GM19239 (cell line): Measurements from ENCODE around the gene TMEM170A.
"Not testable (repeated sequence)": the region's sequence is repeated elsewhere in the genome, so short reads cannot be mapped to it uniquely, and the experiment has no call there.

Experiments
- DNase-seq: peaks from one replicate; pipeline ENCODE4 v3.0.0; 2011; ENCODE audit warnings: low spot score; ENCODE audit not compliant: insufficient read length
- FAIRE-seq: peaks from 2 replicates; lab custom pipeline; 2011; peaks lifted over from hg19 to GRCh38; lab: Jason Lieb, UNC

Gene TMEM170A, protein sequence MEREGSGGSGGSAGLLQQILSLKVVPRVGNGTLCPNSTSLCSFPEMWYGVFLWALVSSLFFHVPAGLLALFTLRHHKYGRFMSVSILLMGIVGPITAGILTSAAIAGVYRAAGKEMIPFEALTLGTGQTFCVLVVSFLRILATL

DNA sequence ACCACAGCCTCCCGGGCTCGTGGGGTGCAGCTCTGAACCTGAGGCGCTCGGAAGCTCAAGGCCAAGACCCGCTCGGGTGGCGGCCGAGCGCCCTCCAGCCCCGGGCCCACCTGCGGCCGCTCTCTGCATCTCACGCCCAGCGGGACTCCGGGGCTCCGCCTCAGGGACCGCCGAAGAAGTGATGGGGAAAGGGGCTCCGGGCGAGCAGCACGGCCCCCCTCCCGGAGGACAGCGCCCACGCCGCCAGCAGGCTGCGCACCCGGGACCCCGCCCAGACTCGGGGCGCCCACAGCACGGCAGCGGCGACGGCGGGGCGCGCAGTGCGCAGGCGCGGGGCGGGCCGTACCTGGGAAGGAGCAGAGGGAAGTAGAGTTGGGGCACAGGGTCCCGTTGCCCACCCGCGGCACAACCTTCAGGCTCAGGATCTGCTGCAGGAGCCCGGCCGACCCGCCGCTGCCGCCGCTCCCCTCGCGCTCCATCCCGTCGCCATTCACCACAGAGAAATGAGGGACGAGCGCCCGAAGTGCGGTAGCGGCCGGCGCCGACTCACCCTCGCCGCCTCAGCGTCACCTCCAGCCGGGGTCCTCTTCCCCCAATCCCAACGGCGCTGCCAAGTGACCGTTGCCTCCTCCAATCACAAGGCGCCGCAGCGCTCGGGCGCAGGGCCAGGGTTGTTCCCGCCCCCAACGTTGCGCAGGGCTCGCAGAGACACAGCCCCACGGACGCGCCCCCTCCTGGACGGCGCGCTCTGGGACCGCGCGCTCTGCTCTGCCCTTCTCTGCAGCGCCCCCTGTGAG, at the start of gene TMEM170A:
Gene TMEM170A (minus strand): TSS at position 568 of the 797 bp plus-strand sequence. CDS start 89 bp downstream, at position 479.
- DNase-seq: peak; percentile 94
- FAIRE-seq: peak; percentile 94

DNA sequence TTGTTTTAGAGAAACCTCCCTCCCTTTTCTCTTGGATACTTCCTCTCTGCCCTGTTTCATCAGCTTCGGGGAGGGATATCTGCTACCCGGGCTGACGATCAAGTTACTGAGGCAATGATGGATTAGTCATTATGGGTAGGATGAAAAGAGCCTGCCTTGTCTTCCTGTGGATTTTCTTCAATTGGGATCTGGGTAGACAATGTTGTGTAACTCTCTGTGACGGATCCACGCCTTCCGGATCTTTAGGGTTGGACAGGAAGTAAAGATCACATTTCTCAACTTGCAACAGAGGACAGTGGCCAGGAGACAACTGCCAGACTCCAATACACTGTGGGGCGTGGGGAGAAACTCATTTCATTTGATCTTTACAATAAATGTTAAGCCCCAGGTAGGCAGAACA, 42.1 kb upstream of the TMEM170A start:
- FAIRE-seq (no peak), DNase-seq (no peak)

DNA sequence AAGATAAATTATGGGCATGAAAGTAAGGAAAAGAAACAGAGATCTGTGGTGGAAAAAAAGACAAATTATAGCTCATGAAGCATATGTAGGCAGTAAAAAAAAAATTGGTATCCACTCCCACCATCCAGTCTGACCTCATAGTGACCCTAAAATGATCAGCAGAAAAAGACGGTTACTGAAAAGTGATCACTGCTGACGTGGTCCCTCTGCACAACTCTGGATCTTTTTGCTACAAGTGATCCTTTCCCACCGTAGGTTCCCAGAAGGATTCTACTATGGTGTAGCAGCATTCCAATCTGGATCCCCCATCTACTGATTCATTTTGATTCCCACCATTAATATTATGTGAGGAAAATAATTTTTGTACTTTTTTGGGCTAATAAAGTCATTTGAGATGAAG, 41.6 kb upstream of the TMEM170A start:
- DNase-seq (no peak), FAIRE-seq (no peak)

GRCh38 chr16:75503801-75504200, 39.3 kb upstream of the TMEM170A start:
- no peak for DNase-seq
- FAIRE-seq: no peak

DNA sequence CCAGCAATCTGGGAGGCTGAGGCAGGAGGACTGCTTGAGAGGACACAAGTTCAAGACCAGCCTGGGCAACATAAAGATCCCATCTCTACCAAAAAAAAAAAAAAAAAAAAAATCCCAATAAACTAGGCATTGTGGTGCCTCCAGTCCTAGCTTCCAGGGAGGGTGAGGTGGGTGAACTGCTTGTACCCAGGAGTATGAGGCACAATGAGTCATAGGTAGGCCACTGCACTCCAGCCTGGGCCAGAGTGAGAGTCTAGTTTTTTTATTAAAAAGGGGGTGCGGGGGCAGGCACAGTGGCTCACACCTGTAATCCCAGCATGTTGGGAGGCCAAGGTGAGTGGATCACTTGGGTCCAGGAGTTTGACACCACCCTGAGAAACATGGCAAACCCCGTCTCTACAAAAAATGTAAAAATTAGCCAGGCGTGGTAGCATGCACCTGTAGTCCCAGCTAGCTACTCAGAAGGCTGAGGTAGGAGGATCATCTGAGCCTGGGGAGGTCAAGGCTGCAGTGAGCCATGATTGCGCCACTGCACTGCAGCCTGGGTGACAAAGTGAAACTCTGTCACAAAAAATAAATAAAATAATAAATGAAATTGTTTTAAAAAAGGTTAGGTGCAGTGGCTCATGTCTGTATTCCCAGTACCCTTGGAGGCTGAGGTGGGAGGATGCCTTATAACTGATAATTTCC, 38.6 kb upstream of the TMEM170A start:
- DNase-seq (no peak), FAIRE-seq (no peak)

GRCh38 chr16:75501820-75502219, 37.3 kb upstream of the TMEM170A start:
- not testable (repeated sequence) for DNase-seq, FAIRE-seq

DNA sequence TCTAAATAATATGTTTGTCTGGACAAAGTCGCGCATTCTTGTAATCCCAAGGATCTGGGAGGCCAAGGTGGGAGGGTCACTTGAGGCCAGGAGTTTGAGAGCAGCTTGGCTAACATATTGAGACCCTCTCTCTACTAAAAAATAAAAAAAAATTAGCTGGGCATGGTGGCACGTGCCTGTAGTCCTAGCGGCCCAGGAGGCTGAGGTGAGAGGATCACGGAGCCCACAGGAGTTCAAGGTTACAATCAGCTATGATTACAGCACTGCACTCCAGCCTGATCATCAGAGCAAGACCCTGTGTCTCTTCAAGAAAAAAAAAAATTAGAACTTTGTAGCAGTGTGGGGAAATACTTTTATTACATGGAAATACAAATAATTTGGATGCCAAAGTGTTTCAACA, 36.9 kb upstream of the TMEM170A start:
- no peak for FAIRE-seq
- DNase-seq: no peak

- not testable (repeated sequence) for DNase-seq
These were observed 34.3 kb upstream of the TMEM170A start for GRCh38 chr16:75498605-75499322.

DNA sequence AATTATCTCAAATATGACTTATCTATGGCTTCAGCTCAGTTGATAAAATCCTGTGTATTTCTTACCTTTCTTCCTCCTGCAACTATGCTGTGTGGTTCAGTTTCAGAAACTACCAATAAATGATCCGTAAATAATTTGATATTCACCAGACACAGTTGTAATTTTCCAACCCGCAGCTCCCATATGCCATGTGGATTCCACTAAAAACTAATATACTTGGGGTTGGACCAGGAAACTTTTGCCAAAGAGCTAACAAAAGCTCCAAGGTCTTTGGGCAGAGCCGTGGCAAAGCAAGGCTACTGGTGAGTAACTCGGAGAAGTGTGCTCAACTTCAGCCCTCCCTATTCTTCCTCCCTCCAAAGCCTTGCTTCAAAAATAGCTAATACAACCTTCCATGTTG, 33.1 kb upstream of the TMEM170A start:
- FAIRE-seq: no peak
- DNase-seq: no peak

More at GRCh38 chr16:75498605-75499322, 34.3 kb upstream of the TMEM170A start:
- not testable (repeated sequence) for FAIRE-seq

GRCh38 chr16:75495076-75495674, 30.7 kb upstream of the TMEM170A start, which contains the start of gene CHST6:
Gene CHST6 (minus strand): TSS chr16:75495441. CDS start chr16:75479828, 15,613 bp downstream.
- FAIRE-seq: no peak
- peak; percentile 48 for DNase-seq

GRCh38 chr16:75494661-75495075, 30.2 kb upstream of the TMEM170A start:
- FAIRE-seq: no peak

GRCh38 chr16:75494184-75494583, 29.7 kb upstream of the TMEM170A start:
- DNase-seq: no peak
- FAIRE-seq: no peak

More at GRCh38 chr16:75494661-75495075, 30.2 kb upstream of the TMEM170A start:
- DNase-seq: no peak

DNA sequence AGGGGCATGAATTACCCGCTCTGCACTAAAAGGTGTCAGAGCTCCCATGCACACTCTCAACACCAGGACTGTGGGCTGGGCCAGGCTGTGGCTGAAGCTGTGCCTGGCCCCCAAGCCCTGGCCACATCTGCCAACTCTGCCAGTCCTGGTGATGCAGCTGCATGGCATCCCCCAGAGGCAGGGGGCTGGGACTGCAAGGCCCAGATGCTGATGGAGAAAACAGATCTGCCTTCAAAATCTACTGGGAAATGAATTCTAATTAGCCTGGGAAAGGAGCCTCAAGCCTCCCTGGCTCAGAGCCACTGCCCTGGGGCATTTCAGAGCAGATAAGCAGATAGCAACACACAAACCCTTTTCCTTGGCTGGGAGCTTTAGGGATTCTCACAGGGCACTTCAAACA, 27.4 kb upstream of the TMEM170A start:
- DNase-seq (no peak), FAIRE-seq (no peak)

DNA sequence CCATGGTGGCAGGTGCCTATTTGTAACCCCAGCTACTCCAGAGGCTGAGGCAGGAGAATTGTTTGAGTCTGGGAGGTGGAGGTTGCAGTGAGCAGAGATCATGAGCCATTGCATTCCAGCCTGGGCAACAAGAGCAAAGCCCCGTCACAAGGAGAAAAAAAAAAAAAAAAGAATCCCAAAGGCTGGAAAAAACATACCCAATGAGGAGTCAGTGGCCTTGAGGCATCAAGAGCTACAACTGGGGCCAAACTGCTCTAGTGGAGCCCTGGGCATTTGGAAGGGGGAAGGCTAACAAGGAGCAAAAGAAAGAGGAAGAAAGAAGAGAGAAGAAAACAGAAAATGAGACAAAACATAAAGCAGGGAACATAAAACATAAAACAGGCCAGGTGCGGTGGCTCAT, 23.8 kb upstream of the TMEM170A start:
- no peak for DNase-seq
- no peak for FAIRE-seq

GRCh38 chr16:75486676-75487313, 22.3 kb upstream of the TMEM170A start:
- DNase-seq: no peak
- no peak for FAIRE-seq

- FAIRE-seq (no peak), DNase-seq (no peak)
These were observed 21.7 kb upstream of the TMEM170A start for GRCh38 chr16:75486014-75486675.

- DNase-seq (no peak), FAIRE-seq (no peak)
These were observed 20.9 kb upstream of the TMEM170A start for GRCh38 chr16:75485230-75486013.

DNA sequence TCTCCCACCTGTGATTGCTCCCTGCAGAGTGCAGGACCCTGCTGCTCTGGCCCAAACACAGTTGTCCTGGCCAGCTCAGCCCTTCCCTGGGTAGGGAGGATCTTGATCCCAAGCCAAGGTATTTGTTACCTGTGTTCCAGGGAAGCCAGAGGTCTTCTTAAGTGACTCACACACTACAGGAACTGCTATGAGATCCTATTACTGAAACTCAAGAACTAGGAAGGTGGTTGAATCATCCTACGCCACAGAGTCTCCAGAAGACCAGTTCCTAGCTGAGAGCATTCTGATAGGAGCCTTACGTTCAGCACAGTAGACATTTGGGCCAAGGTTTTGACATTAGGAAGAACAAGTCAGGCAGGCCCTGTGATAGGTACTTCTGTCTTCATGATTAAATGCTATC, 18.7 kb upstream of the TMEM170A start:
- no peak for DNase-seq
- no peak for FAIRE-seq
